HepG2 (cell line): Measurements from ENCODE around the gene FBXO41. TPM values are rescaled to one million over a fixed set of nuclear protein-coding genes. Genes with fewer than 3 reads are reported as not detected.

Experiments
- AHDC1 ChIP-seq: sonication (generic); formaldehyde crosslinking; IDR thresholded peaks from 2 replicates; pipeline ENCODE4 v1.5.1; 2020; ENCODE audit warnings: mild to moderate bottlenecking, missing genetic modification reagents, borderline replicate concordance
- ELF1 ChIP-seq: sonication (generic); formaldehyde crosslinking; IDR thresholded peaks from 2 replicates; pipeline ENCODE4 v1.4.0; 2020; ENCODE audit warnings: missing genetic modification reagents
- ELF3 ChIP-seq: IDR thresholded peaks from 2 replicates; pipeline ENCODE4 v1.6.1; 2016; ENCODE audit warnings: missing genetic modification reagents, missing compliant biosample characterization
- FOXM1 ChIP-seq: sonication (generic); formaldehyde crosslinking; IDR thresholded peaks from 2 replicates; pipeline ENCODE4 v1.5.0; 2020; ENCODE audit warnings: missing genetic modification reagents
- GLMP ChIP-seq: sonication (generic); formaldehyde crosslinking; IDR thresholded peaks from 2 replicates; pipeline ENCODE4 v1.9.0; 2021; ENCODE audit warnings: missing genetic modification reagents, mild to moderate bottlenecking, borderline replicate concordance
- GZF1 ChIP-seq: sonication (generic); formaldehyde crosslinking; IDR thresholded peaks from 2 replicates; pipeline ENCODE4 v1.5.1; 2020; ENCODE audit warnings: mild to moderate bottlenecking, missing genetic modification reagents
- HNRNPLL ChIP-seq: fragments of 200-400 bp; formaldehyde crosslinking; IDR thresholded peaks from 2 replicates; pipeline ENCODE4 v1.6.1; 2017; ENCODE audit warnings: mild to moderate bottlenecking, low read depth, low read length; ENCODE audit not compliant: poor library complexity, severe bottlenecking
- NFIC ChIP-seq: IDR thresholded peaks from 2 replicates; pipeline ENCODE4 v1.6.1; 2012; ENCODE audit warnings: mild to moderate bottlenecking, low read length, inconsistent platforms
- PHF20 ChIP-seq: sonication (generic); formaldehyde crosslinking; IDR thresholded peaks from 2 replicates; pipeline ENCODE4 v1.5.0; 2020; ENCODE audit warnings: mild to moderate bottlenecking, missing genetic modification reagents
- SUZ12 ChIP-seq: fragments of 150-350 bp; IDR thresholded peaks from 2 replicates; pipeline ENCODE4 v1.6.1; 2014; ENCODE audit warnings: low read depth, low read length
- TCF7 ChIP-seq: sonication (generic); IDR thresholded peaks from 2 replicates; pipeline ENCODE4 v1.6.1; 2016; ENCODE audit warnings: antibody characterized with exemption, low read depth
- ZMYM3 ChIP-seq: sonication (generic); formaldehyde crosslinking; IDR thresholded peaks from 2 replicates; pipeline ENCODE4 v1.5.1; 2020; ENCODE audit warnings: mild to moderate bottlenecking, missing genetic modification reagents
- ZNF207 ChIP-seq: fragments of 450-650 bp; IDR thresholded peaks from 2 replicates; pipeline ENCODE4 v1.6.1; 2016; ENCODE audit warnings: antibody characterized with exemption, borderline replicate concordance
- ZNF292 ChIP-seq: sonication (generic); formaldehyde crosslinking; IDR thresholded peaks from 2 replicates; pipeline ENCODE4 v1.8.1; 2022; ENCODE audit warnings: mild to moderate bottlenecking, low read depth, missing genetic modification reagents, borderline replicate concordance
- ZNF615 ChIP-seq: sonication (generic); formaldehyde crosslinking; IDR thresholded peaks from 2 replicates; pipeline ENCODE4 v1.5.0; 2020; ENCODE audit warnings: mild to moderate bottlenecking, missing genetic modification reagents, borderline replicate concordance
- polyA plus RNA-seq, 8 experiments: library from polyadenylated mRNA; depleted of rRNA in 3 of 8; stranded (reverse) in 7 of 8; unstranded in 1 of 8; fragments of >200 nt; fragmentation: Illumina TruSeq in 4 of 8; extraction: Trizol in 4 of 8; gene quantifications; 2 replicates each; pipeline versions ENCODE4 v1.2.1 to v1.2.3, GENCODE V29; 2011 to 2016; ENCODE audit warnings: low read depth in 4 of 8, missing spikeins in 1 of 8, mixed read lengths in 1 of 8; ENCODE audit not compliant: insufficient read depth in 1 of 8
- total RNA-seq, 5 experiments: library from RNA; depleted of rRNA; stranded (reverse); fragments of >200 nt; fragmentation: Illumina TruSeq; extraction: Trizol; gene quantifications; 2 replicates each; pipeline ENCODE4 v1.2.3, GENCODE V29; 2016; ENCODE audit warnings: low read depth in 1 of 5
- TF ChIP-seq, protein P1 (sequence below): IDR thresholded peaks from 2 replicates; pipeline ENCODE4 v1.6.1; 2016; ENCODE audit warnings: missing biosample characterization, missing genetic modification reagents, low read depth
- TF ChIP-seq, protein P2 (sequence below): sonication (generic); formaldehyde crosslinking; IDR thresholded peaks from 2 replicates; pipeline ENCODE4 v1.4.0; 2020; ENCODE audit warnings: mild to moderate bottlenecking, missing genetic modification reagents

Gene FBXO41
- total and polyA plus RNA-seq, 2 of the 13 experiments (the other 11 are each of a cell fraction or from before 2014, with no cell fraction given) = 4.2 to 10.3 TPM

- TF ChIP-seq, protein P1, sequence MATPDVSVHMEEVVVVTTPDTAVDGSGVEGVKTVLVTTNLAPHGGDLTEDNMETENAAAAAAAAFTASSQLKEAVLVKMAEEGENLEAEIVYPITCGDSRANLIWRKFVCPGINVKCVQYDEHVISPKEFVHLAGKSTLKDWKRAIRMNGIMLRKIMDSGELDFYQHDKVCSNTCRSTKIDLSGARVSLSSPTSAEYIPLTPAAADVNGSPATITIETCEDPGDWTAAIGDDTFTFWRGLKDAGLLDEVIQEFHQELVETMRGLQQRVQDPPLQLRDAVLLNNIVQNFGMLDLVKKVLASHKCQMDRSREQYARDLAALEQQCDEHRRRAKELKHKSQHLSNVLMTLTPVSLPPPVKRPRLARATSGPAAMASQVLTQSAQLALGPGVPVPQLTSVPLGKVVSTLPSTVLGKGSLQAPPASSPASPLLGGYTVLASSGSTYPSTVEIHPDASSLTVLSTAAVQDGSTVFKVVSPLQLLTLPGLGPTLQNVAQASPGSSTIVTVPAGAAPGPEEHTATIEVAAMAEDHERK (CRISPR knock-in tag) = no peak
- TF ChIP-seq, protein P2, sequence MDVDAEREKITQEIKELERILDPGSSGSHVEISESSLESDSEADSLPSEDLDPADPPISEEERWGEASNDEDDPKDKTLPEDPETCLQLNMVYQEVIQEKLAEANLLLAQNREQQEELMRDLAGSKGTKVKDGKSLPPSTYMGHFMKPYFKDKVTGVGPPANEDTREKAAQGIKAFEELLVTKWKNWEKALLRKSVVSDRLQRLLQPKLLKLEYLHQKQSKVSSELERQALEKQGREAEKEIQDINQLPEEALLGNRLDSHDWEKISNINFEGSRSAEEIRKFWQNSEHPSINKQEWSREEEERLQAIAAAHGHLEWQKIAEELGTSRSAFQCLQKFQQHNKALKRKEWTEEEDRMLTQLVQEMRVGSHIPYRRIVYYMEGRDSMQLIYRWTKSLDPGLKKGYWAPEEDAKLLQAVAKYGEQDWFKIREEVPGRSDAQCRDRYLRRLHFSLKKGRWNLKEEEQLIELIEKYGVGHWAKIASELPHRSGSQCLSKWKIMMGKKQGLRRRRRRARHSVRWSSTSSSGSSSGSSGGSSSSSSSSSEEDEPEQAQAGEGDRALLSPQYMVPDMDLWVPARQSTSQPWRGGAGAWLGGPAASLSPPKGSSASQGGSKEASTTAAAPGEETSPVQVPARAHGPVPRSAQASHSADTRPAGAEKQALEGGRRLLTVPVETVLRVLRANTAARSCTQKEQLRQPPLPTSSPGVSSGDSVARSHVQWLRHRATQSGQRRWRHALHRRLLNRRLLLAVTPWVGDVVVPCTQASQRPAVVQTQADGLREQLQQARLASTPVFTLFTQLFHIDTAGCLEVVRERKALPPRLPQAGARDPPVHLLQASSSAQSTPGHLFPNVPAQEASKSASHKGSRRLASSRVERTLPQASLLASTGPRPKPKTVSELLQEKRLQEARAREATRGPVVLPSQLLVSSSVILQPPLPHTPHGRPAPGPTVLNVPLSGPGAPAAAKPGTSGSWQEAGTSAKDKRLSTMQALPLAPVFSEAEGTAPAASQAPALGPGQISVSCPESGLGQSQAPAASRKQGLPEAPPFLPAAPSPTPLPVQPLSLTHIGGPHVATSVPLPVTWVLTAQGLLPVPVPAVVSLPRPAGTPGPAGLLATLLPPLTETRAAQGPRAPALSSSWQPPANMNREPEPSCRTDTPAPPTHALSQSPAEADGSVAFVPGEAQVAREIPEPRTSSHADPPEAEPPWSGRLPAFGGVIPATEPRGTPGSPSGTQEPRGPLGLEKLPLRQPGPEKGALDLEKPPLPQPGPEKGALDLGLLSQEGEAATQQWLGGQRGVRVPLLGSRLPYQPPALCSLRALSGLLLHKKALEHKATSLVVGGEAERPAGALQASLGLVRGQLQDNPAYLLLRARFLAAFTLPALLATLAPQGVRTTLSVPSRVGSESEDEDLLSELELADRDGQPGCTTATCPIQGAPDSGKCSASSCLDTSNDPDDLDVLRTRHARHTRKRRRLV (CRISPR knock-in tag) = no peak
- TF ChIP-seq ZMYM3 (CRISPR knock-in tag) = peak; percentile 38; the same call in 1 of the 2 replicates
- TF ChIP-seq TCF7 = 0 out of 2 replicates have a peak, but pooled peaks have one; percentile 6
- TF ChIP-seq HNRNPLL = no peak
- TF ChIP-seq GZF1 = no peak
- TF ChIP-seq NFIC = no peak
- TF ChIP-seq ZNF207 = no peak
- TF ChIP-seq GLMP (CRISPR knock-in tag) = no peak
- no peak for TF ChIP-seq ZNF615 (CRISPR knock-in tag)
- no peak for TF ChIP-seq SUZ12
- no peak for TF ChIP-seq FOXM1 (CRISPR knock-in tag)
- TF ChIP-seq ZNF292 (CRISPR knock-in tag) = peak; percentile 50; the same call in 1 of the 2 replicates
- no peak for TF ChIP-seq AHDC1
- no peak for TF ChIP-seq ELF3 (CRISPR knock-in tag)
- TF ChIP-seq PHF20 = 0 out of 2 replicates have a peak, but pooled peaks have one; percentile 16
- TF ChIP-seq ELF1 (CRISPR knock-in tag) = no peak
Measured at GRCh38 chr2:73282924-73283544, 1.2 kb downstream of the FBXO41 start (continued).
